Measurements from ENCODE around the gene RAMACL.
A peak's percentile ranks its signal among the peaks of the same experiment; 100 is the strongest.

Gene RAMACL

GRCh38 chr6:166556336-166556735 lies 30.1 kb downstream of the RAMACL start:
- H3K36me3 ChIP-seq, result no peaks in the 10 kb centered on the region
- H3K4me2 ChIP-seq, result peak overlapping the region in 5 of 11 experiments; percentile 8 to 73 (median 65); a peak in 6 of 22 replicates
- H3K27me3 ChIP-seq, result no peaks in the 10 kb centered on the region
- no peak overlapping the region for H3K27ac ChIP-seq
- no peak overlapping the region for H3K4me3 ChIP-seq
- H3K9me3 ChIP-seq (replicated peaks in 1 of 11), result peaks cover 0 to 28% (median 6%) of the 10 kb centered on the region in 11 experiments; a peak in 10 of 22 replicates
- no peak overlapping the region for H3K9ac ChIP-seq
- no peak for TF ChIP-seq Cebpa-rat (IDR thresholded peaks at IDR 0.05)
- H3K4me1 ChIP-seq, result peaks cover 8 to 23% (median 21%) of the 10 kb centered on the region in 10 experiments
- peaks cover 0 to 20% (median 0%) of the 10 kb centered on the region in 11 experiments; a peak in 2 of 22 replicates for H4K20me1 ChIP-seq

GRCh38 chr6:166555086-166555485 lies 31.4 kb downstream of the RAMACL start:
- no peak for TF ChIP-seq Cebpa-rat (IDR thresholded peaks at IDR 0.05)
- Histone ChIP-seq H3K27ac (no peak overlapping the region), H3K36me3 (no peaks in the 10 kb centered on the region; a peak in 1 of 22 replicates), H3K9me3 (replicated peaks in 1 of 11) (peaks cover 4 to 28% (median 10%) of the 10 kb centered on the region in 11 experiments; a peak in 11 of 22 replicates), H3K4me2 (no peak overlapping the region), H3K27me3 (no peaks in the 10 kb centered on the region), H3K4me3 (no peak overlapping the region), H4K20me1 (peaks cover 0 to 20% (median 0%) of the 10 kb centered on the region in 11 experiments; a peak in 2 of 22 replicates), H3K4me1 (peaks cover 8 to 23% (median 21%) of the 10 kb centered on the region in 10 experiments), H3K9ac (no peak overlapping the region)

GRCh38 chr6:166554316-166554715 lies 32.2 kb downstream of the RAMACL start:
- Histone ChIP-seq H3K9ac (no peak overlapping the region), H4K20me1 (peaks cover 0 to 20% (median 0%) of the 10 kb centered on the region in 11 experiments; a peak in 2 of 22 replicates), H3K27ac (no peak overlapping the region), H3K27me3 (no peaks in the 10 kb centered on the region), H3K4me2 (no peak overlapping the region), H3K4me3 (no peak overlapping the region), H3K4me1 (peaks cover 8 to 23% (median 21%) of the 10 kb centered on the region in 10 experiments), H3K36me3 (peaks cover 0 to 4% (median 0%) of the 10 kb centered on the region in 11 experiments; a peak in 1 of 22 replicates), H3K9me3 (replicated peaks in 1 of 11) (peaks cover 0 to 28% (median 7%) of the 10 kb centered on the region in 11 experiments; a peak in 10 of 22 replicates)
- no peak for TF ChIP-seq Cebpa-rat (IDR thresholded peaks at IDR 0.05)

GRCh38 chr6:166553563-166554271 lies 32.8 kb downstream of the RAMACL start:
- Histone ChIP-seq H3K9me3 (replicated peaks in 1 of 11) (peaks cover 0 to 26% (median 7%) of the 10 kb centered on the region in 11 experiments; a peak in 9 of 22 replicates), H3K4me3 (no peak overlapping the region), H3K36me3 (peaks cover 0 to 4% (median 0%) of the 10 kb centered on the region in 11 experiments; a peak in 1 of 22 replicates), H3K27me3 (no peaks in the 10 kb centered on the region), H3K27ac (no peak overlapping the region), H3K4me2 (no peak overlapping the region), H3K4me1 (peaks cover 8 to 23% (median 21%) of the 10 kb centered on the region in 10 experiments), H3K9ac (no peak overlapping the region), H4K20me1 (peaks cover 0 to 20% (median 0%) of the 10 kb centered on the region in 11 experiments; a peak in 2 of 22 replicates)
- no peak for TF ChIP-seq Cebpa-rat (IDR thresholded peaks at IDR 0.05)

- no peaks in the 10 kb centered on the region for H3K27me3 ChIP-seq
- H3K9me3 ChIP-seq (replicated peaks in 1 of 11), result peaks cover 0 to 26% (median 7%) of the 10 kb centered on the region in 11 experiments; a peak in 9 of 22 replicates
- peaks cover 8 to 23% (median 21%) of the 10 kb centered on the region in 10 experiments for H3K4me1 ChIP-seq
- H3K9ac ChIP-seq, result no peak overlapping the region
- H4K20me1 ChIP-seq, result peaks cover 0 to 27% (median 0%) of the 10 kb centered on the region in 11 experiments; a peak in 2 of 22 replicates
- H3K4me2 ChIP-seq, result peak overlapping the region in 8 of 11 experiments; percentile 9 to 68 (median 50); a peak in 15 of 22 replicates
- no peak for TF ChIP-seq Cebpa-rat (IDR thresholded peaks at IDR 0.05)
- H3K4me3 ChIP-seq, result no peak overlapping the region
- H3K27ac ChIP-seq, result no peak overlapping the region
- peaks cover 0 to 4% (median 0%) of the 10 kb centered on the region in 11 experiments; a peak in 1 of 22 replicates for H3K36me3 ChIP-seq
Measured at GRCh38 chr6:166552600-166552999, 33.9 kb downstream of the RAMACL start.

GRCh38 chr6:166551754-166552495 lies 34.6 kb downstream of the RAMACL start:
- TF ChIP-seq Cebpa-rat (IDR thresholded peaks at IDR 0.05), result no peak
- Histone ChIP-seq H3K9me3 (replicated peaks in 1 of 11) (peaks cover 0 to 26% (median 7%) of the 10 kb centered on the region in 11 experiments; a peak in 9 of 22 replicates), H3K4me1 (peaks cover 4 to 20% (median 17%) of the 10 kb centered on the region in 10 experiments), H3K9ac (no peak overlapping the region), H3K27ac (no peak overlapping the region), H3K27me3 (no peaks in the 10 kb centered on the region), H3K4me3 (no peak overlapping the region), H3K36me3 (peaks cover 0 to 4% (median 0%) of the 10 kb centered on the region in 11 experiments; a peak in 1 of 22 replicates), H4K20me1 (peaks cover 0 to 26% (median 0%) of the 10 kb centered on the region in 11 experiments; a peak in 2 of 22 replicates), H3K4me2 (peak overlapping the region in 7 of 11 experiments; percentile 35 to 68 (median 54); a peak in 12 of 22 replicates)

- peaks cover 5 to 11% (median 9%) of the 10 kb centered on the region in 10 experiments; a peak in 19 of 20 replicates for H3K4me1 ChIP-seq
- peaks cover 0 to 24% (median 7%) of the 10 kb centered on the region in 11 experiments; a peak in 9 of 22 replicates for H3K9me3 ChIP-seq (replicated peaks in 1 of 11)
- peaks cover 0 to 4% (median 0%) of the 10 kb centered on the region in 11 experiments; a peak in 1 of 22 replicates for H3K36me3 ChIP-seq
- no peak for TF ChIP-seq Cebpa-rat (IDR thresholded peaks at IDR 0.05)
- H3K9ac ChIP-seq, result no peak overlapping the region
- no peaks in the 10 kb centered on the region for H3K27me3 ChIP-seq
- no peak overlapping the region for H3K4me3 ChIP-seq
- H3K27ac ChIP-seq, result no peak overlapping the region
- no peak overlapping the region for H3K4me2 ChIP-seq
- peaks cover 0 to 33% (median 0%) of the 10 kb centered on the region in 11 experiments; a peak in 3 of 22 replicates for H4K20me1 ChIP-seq
Measured at GRCh38 chr6:166546653-166547052, 39.8 kb downstream of the RAMACL start.

- no peak for TF ChIP-seq Cebpa-rat (IDR thresholded peaks at IDR 0.05)
Measured at GRCh38 chr6:166545156-166546034, 41.1 kb downstream of the RAMACL start.

More at GRCh38 chr6:166545156-166546034, 41.1 kb downstream of the RAMACL start:
- Histone ChIP-seq H3K4me3 (no peak overlapping the region), H3K27me3 (no peaks in the 10 kb centered on the region), H3K27ac (no peak overlapping the region), H3K4me2 (no peak overlapping the region), H3K9me3 (replicated peaks in 1 of 11) (peaks cover 0 to 13% (median 3%) of the 10 kb centered on the region in 11 experiments; a peak in 9 of 22 replicates), H3K4me1 (peaks cover 18 to 24% (median 21%) of the 10 kb centered on the region in 10 experiments), H3K36me3 (peaks cover 0 to 4% (median 0%) of the 10 kb centered on the region in 11 experiments; a peak in 1 of 22 replicates), H3K9ac (no peak overlapping the region), H4K20me1 (peaks cover 0 to 44% (median 0%) of the 10 kb centered on the region in 11 experiments; a peak in 3 of 22 replicates)
